B cell (primary cell): ENCODE measurements around the gene IRF9.

Experiments
- EZH2 ChIP-seq: IDR thresholded peaks from 2 replicates; pipeline ENCODE4 v1.6.1; 2012; ENCODE audit warnings: borderline replicate concordance, low read depth, mild to moderate bottlenecking, moderate library complexity, low read length; ENCODE audit not compliant: insufficient read depth, poor library complexity, severe bottlenecking
- TF ChIP-seq, protein P1 (sequence below): fragments of 200-600 bp; IDR thresholded peaks from one replicate; pipeline ENCODE4 v1.8.0; 2022; ENCODE audit warnings: antibody characterized with exemption, mild to moderate bottlenecking

- no peak for TF ChIP-seq EZH2
- TF ChIP-seq, protein P1, sequence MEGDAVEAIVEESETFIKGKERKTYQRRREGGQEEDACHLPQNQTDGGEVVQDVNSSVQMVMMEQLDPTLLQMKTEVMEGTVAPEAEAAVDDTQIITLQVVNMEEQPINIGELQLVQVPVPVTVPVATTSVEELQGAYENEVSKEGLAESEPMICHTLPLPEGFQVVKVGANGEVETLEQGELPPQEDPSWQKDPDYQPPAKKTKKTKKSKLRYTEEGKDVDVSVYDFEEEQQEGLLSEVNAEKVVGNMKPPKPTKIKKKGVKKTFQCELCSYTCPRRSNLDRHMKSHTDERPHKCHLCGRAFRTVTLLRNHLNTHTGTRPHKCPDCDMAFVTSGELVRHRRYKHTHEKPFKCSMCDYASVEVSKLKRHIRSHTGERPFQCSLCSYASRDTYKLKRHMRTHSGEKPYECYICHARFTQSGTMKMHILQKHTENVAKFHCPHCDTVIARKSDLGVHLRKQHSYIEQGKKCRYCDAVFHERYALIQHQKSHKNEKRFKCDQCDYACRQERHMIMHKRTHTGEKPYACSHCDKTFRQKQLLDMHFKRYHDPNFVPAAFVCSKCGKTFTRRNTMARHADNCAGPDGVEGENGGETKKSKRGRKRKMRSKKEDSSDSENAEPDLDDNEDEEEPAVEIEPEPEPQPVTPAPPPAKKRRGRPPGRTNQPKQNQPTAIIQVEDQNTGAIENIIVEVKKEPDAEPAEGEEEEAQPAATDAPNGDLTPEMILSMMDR, result no peak
These were observed 22.4 kb upstream of the IRF9 start for GRCh38 chr14:24138396-24139271.
